Kidney (tissue), 14 donors: ENCODE results near the gene DNAJA3. TPM values are rescaled to one million over a fixed set of nuclear protein-coding genes. Genes with fewer than 3 reads are reported as not detected.

Source experiments
- DNase-seq, 5 donors: peaks; one replicate each; pipeline ENCODE4 v3.0.0-alpha.2; 2013 to 2020
- FAIRE-seq: peaks from 2 replicates; lab custom pipeline; 2012; peaks lifted over from hg19 to GRCh38; lab: Jason Lieb, UNC
- H3K27ac ChIP-seq, 2 donors: one replicate each; pipeline ENCODE4 v1.7.0; 2013; ENCODE audit warnings: low read depth in 2 of 2, low read length in 2 of 2, inconsistent platforms in 1 of 2
- H3K27me3 ChIP-seq: one replicate; pipeline ENCODE4 v1.7.1; 2013; ENCODE audit warnings: low read length, inconsistent platforms; ENCODE audit not compliant: control insufficient read depth, insufficient read depth
- H3K36me3 ChIP-seq, 3 donors: one replicate each; pipeline versions ENCODE4 v1.7.0 to v1.7.1; 2013; ENCODE audit warnings: low read length in 3 of 3, control low read depth in 1 of 3, inconsistent platforms in 1 of 3; ENCODE audit not compliant: insufficient read depth in 3 of 3, control insufficient read depth in 2 of 3
- H3K4me1 ChIP-seq, 3 donors: one replicate each; pipeline versions ENCODE4 v1.7.0 to v1.7.1; 2013; ENCODE audit warnings: low read length in 3 of 3, inconsistent platforms in 1 of 3, low read depth in 1 of 3; ENCODE audit not compliant: control insufficient read depth in 2 of 3, insufficient read depth in 2 of 3
- H3K4me3 ChIP-seq, 3 donors: one replicate each; pipeline versions ENCODE4 v1.7.0 to v1.8.1; 2013; ENCODE audit warnings: low read length in 3 of 3, control low read depth in 1 of 3, inconsistent platforms in 1 of 3
- H3K9ac ChIP-seq, 3 donors: one replicate each; pipeline versions ENCODE4 v1.7.0 to v1.7.1; 2013; ENCODE audit warnings: low read length in 3 of 3, control low read depth in 1 of 3, inconsistent platforms in 1 of 3
- H3K9me3 ChIP-seq, 3 donors: one replicate each; pipeline versions ENCODE4 v1.7.0 to v1.7.1; 2013; ENCODE audit warnings: low read length in 3 of 3, control low read depth in 1 of 3, inconsistent platforms in 1 of 3; ENCODE audit not compliant: control insufficient read depth in 2 of 3, insufficient read depth in 1 of 3
- CTCF ChIP-seq: IDR thresholded peaks from 3 replicates; pipeline ENCODE4 v1.5.1; 2012; ENCODE audit warnings: mild to moderate bottlenecking, moderate library complexity, borderline replicate concordance; ENCODE audit not compliant: insufficient read depth; ENCODE audit errors: extremely low read depth
- intact Hi-C: fragments of 100-400 bp; cut with DNase I; formaldehyde crosslinking; loops from one replicate; pipeline ENCODE4 v1.11.1; 2022
- polyA plus RNA-seq: library from polyadenylated mRNA; stranded (reverse); fragments of 350-450 nt; fragmentation: Illumina TruSeq; extraction: RNeasy Lipid Tissue Mini Kit (QIAGEN cat#74804); gene quantifications from one replicate; pipeline ENCODE4 v1.2.3, GENCODE V29; 2014; ENCODE audit warnings: low read depth, low replicate concordance; ENCODE audit not compliant: insufficient read depth
- total RNA-seq: library from RNA; stranded (reverse); fragmentation: NEBNext Ultra II Directional; extraction: Animal tissue kit (Norgen Biotek cat#: 25700); gene quantifications from one replicate; pipeline ENCODE4 v1.2.1, GENCODE V29; 2021
- donor health status: control.
- donor health status: control.
- donor health status: control.
- donor health status: control.
- donor health status: control.
- donor health status: DM: yes; HTN: yes; CAD: no.
- donor health status: Normal renal cell carcinoma (clear cell type).

Gene DNAJA3
- total and polyA plus RNA-seq, 2 donors from 2014 or later = 41.1 to 49.4 TPM

GRCh38 chr16:4450430-4450829, 24.8 kb downstream of the DNAJA3 start:
- no peak for DNase-seq
- Histone ChIP-seq H3K4me1 (no peaks in the 10 kb centered on the region), H3K36me3 (peaks cover 0 to 41% (median 40%) of the 10 kb centered on the region in 3 donors), H3K27me3 (no peaks in the 10 kb centered on the region), H3K27ac (no peak overlapping the region), H3K9me3 (no peaks in the 10 kb centered on the region), H3K9ac (no peak overlapping the region), H3K4me3 (no peak overlapping the region)
- intact Hi-C loops = no loop called here
- no peak for FAIRE-seq
- TF ChIP-seq CTCF = no peak

- H3K9me3 ChIP-seq = no peaks in the 10 kb centered on the region
- H3K36me3 ChIP-seq = peaks cover 0 to 43% (median 40%) of the 10 kb centered on the region in 3 donors
- H3K27me3 ChIP-seq = no peaks in the 10 kb centered on the region
- no peak overlapping the region for H3K4me3 ChIP-seq
- no peak for TF ChIP-seq CTCF
- no peak overlapping the region for H3K27ac ChIP-seq
- no peaks in the 10 kb centered on the region for H3K4me1 ChIP-seq
- no peak for DNase-seq
- H3K9ac ChIP-seq = no peak overlapping the region
- no peak for FAIRE-seq
- intact Hi-C loops = no loop called here
Observed at GRCh38 chr16:4450931-4451519, 25.4 kb downstream of the DNAJA3 start.

GRCh38 chr16:4452674-4453073, 27.0 kb downstream of the DNAJA3 start:
- DNase-seq (no peak), FAIRE-seq (no peak)
- H3K27ac ChIP-seq = no peak overlapping the region
- H3K36me3 ChIP-seq = peaks cover 2 to 35% (median 32%) of the 10 kb centered on the region in 3 donors
- no peak for TF ChIP-seq CTCF
- no peak overlapping the region for H3K4me3 ChIP-seq
- intact Hi-C loops = no loop called here
- no peak overlapping the region for H3K9ac ChIP-seq
- H3K9me3 ChIP-seq = no peaks in the 10 kb centered on the region
- H3K4me1 ChIP-seq = no peaks in the 10 kb centered on the region
- no peaks in the 10 kb centered on the region for H3K27me3 ChIP-seq

GRCh38 chr16:4454623-4455022, 29.0 kb downstream of the DNAJA3 start:
- Histone ChIP-seq H3K27me3 (no peaks in the 10 kb centered on the region), H3K36me3 (peaks cover 2 to 36% (median 32%) of the 10 kb centered on the region in 3 donors), H3K4me1 (no peaks in the 10 kb centered on the region), H3K27ac (no peak overlapping the region), H3K9ac (no peak overlapping the region), H3K9me3 (no peaks in the 10 kb centered on the region), H3K4me3 (no peak overlapping the region)
- FAIRE-seq (no peak), DNase-seq (peak in 2 of 5 donors; percentile 24 to 33)
- intact Hi-C loops = no loop called here
- no peak for TF ChIP-seq CTCF
